SW480 (cell line): ENCODE measurements around the gene ENSA.
"Not testable (repeated sequence)": the region's sequence is repeated elsewhere in the genome, so short reads cannot be mapped to it uniquely, and the experiment has no call there.

Experiments used
- DNase-seq: peaks from one replicate; pipeline ENCODE4 v3.0.0-alpha.2; 2016; ENCODE audit warnings: low spot score

Gene ENSA

DNA sequence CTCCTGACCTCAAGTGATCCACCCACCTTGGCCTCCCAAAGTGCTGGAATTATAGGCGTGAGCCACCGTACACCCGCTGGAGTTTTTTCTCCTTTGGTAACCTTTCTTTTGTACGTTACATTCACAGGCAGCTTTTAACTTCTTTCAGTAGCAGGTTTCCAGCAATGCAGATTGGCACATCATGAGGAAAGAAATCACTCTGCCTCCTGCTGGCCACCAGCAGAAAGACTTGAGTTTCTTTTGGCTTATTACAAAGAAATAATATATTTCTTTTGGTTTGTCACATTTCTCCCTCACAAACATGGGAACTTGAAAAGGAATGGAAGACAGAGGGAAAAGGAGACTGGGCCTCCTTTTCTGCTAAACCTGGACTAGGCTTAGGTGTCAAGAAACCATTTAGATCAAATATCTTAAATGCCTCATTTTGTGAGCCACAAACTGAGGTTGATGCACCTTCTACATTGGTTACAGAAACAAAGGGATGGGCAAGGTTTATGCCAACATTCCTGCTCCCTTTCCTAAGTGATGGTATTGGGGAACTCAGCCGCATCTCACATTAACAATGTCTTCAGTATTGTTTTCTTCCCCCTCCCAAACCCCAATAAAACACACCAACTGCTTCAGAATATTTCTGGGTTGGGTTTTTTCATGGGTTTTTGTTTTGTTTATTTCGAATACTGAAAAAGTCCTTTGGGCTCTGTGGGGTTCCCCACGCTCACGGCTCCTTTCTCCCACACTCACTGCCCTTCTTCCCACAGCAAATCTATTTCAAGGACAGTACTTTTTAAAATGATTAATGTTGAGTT, 7.7 kb downstream of the ENSA start:
- peak; percentile 23 for DNase-seq

DNA sequence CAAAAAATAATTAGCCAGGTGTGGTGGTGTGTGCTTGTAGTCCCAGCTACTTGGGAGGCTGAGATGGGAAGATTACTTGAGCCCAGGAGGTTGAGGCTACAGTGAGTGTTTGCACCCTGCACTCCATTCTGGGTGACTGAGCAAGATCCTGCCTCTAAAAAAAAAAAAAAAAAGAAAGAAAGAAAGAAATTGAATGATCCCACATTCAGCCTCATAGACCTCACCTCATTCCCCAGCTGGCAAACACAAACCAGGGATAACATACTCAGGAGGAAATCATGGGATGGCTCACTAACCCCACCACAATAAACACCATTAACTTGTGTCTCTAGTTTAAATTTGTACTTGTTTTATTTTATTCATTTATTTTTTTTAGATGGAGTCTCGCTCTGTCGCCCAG, 8.5 kb downstream of the ENSA start:
- no peak for DNase-seq

DNA sequence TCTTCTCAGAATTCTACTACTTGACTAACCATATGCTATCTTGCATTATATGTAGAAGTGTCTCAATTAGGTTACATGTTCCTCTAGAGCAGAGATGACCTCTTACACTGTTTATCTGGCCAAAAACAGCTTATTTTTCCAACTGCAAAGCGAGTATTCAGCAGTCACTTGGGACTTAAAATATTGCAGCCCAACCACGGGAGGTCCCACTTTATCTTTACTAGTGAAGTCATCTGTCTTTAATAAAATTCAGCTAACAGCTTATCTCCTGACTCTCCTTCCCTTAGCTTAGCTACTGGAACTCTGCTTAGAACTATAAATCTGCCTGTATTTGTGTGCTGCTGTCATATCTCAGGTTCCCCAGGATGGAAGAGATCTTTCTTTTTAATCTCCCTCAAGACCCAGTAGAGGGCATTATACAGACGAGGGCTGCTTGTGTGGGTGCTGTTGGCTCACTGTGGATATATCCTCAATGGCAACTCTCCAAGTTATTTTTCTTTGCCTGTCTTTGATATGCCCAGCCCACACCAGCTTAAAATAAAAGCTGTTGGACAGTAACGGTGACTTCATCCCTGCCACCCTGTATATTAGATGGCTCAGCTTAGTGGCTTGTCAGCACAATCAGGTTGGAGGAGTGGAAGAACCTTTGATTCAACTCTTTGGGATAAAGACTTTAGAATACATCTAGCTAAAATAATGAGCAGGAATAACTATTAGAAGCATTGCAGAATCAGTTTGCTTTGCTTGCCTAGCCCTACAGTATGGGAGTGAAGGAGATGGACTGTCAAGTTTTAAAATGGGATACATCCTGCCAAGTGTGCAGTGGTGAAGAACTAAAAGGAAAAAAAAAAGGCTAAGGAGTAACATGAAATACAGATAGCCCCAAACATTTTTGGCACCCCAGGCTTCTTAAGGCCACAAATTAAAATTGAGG, 9.6 kb downstream of the ENSA start:
- DNase-seq = peak; percentile 58

DNA sequence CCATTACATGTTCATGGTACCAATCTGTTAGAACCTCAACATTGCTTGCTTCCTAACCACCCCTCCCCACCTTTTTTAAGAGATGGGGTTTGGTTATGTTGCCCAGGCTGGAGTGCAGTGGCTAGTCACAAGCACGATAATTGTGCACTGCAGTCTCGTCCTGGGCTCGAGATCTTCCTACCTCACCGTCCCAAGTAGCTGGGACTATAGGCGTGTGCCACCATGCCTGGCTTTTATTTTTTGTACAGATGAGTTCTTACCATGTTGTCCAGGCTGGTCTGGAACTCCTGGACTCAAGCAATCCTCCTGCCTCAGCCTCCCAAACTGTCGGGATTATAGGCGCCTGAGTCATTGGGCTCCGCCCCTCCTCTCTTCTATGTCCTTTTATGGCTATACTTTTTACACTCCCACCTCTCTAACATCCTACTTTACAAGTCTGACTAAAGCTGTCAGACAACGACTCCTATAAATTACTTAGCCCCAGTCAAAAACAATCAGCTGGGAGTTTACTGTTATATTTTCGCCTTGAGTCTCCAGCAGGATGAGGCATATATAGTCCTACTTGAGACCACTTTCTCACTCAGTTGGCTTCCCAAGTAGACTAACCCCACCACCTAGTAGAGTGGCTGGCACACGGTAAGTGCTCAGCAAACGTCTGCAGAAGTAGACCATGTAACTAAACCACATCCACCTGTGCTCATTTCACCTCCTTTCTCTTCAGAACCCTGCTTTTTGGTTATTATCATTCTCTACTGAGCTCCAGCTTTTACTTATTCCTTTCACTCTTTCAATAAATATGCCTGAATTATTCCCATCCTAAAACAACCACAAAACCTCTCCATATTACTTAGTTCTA, 13.8 kb downstream of the ENSA start:
- no peak for DNase-seq

DNA sequence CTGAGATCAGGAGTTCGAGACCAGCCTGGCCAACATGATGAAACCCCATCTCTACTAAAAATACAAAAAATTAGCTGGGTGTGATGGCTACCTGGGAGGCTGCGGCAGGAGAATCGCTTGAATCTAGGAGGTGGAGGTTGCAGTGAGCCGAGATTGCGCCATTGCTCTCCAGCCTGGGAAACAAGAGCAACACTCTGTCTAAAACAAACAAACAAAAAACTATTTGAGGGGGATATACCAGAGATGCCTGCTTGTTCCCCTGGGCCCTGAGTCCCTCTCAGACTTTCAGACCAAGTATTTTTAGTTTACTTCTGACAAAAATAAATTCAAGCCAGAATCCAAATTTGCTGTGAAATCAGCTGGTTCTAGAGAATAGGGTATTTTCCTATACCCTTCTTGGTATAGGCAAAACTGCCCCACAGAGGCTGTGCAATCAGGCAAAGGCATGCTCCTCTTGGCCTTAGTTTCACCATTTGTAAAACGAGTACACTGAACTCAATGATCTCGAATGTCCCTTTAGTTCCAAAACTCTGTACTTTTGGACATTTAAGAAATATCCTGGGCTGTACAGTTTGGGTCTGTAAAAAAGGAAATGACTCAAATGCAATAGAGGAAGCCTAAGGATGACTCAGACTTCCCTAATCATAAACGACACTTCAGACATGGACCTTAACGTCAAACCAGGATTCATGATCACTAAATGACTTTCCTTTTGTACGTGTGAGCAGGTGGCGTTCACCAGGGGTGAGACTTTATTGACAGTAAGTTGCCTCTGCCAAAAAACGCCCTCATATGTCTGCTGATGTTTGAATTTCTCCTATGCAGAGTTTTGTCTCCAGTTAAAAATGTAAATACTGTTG, 16.1 kb downstream of the ENSA start:
- peak; percentile 77 for DNase-seq

DNA sequence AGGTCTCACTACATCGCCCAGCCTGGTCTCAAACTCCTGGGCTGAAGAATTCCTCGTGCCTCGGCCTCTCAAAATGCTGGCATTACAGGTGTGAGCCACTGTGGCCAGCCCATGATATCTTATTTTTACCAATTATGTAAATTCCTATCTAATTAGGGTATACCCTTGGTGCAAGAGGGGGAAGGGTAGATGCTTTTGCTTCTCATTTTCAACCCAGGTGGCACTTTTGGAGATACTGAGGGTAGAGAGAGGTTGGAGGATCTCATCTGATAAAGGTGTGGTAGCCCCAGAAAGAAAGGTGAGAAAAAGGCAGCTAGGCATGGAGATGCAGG, 17.4 kb downstream of the ENSA start:
- DNase-seq = no peak

DNA sequence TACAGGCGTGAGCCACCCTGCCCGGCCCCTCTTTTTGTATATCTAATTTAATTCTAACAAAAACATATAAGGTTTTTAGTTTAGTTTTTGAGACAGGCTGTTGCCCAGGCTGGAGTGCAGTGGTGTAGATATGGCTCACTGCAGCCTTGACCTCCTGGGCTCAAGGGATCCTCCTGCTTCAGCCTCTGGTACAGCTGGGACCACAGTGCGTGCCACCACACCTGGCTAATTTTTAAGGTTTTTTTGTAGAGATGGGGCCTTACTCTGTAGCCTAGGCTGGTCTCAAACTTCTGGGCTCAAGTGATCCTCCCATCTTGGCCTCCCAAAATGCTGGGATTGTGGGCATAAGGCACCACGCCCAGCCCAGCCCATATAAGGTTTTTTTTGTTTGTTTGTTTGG, 18.8 kb downstream of the ENSA start:
- DNase-seq = no peak

DNA sequence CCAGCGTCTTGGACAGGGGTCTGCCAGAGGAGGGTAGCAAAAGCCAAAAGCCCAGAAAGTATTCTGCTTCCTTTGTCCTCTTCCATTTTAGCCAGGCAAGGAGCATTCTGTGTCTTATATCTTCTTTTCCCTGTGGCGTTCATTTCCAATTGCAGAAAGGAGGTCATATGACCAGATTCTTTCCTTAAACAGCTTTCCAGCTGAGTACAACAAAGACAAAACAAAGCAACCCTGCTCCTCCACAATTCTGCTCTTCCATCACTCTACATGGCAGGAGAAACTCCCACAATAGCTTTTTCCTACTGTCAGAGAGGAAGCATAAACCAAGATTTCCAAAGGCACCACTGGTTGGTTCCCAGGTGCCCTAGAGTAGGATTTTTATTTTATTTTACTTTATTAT, 19.7 kb downstream of the ENSA start:
- no peak for DNase-seq

DNA sequence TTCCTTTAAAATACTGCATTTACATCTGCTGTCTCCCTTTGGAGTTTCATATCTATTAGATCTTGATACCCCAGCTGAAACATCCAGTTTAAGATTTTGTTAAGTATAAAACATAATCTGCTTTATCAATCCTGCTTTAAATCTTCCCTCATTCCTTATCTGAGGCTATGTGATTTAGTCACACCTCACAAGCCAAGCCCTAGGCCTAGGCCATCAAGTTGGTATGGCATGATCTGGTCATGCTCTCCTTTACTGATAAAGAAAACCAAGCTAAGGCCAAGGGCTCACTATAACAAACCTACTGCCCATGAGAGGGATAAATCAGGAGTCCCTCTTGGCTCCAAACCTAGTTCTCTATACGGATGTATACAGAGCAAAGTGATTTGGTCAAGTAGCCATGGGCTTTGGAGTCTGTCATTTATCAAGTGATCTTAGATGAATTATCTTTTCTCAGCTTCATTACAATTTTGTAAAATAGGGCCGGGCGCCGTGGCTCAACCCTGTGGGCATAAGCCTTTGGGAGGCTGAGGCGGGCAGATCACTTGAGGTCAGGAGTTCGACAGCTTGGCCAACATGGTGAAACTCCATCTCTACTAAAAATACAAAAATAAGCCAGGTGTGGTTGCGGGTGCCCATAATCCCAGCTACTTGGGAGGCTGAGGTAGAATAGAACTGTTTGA, 22.8 kb downstream of the ENSA start:
- no peak for DNase-seq

DNA sequence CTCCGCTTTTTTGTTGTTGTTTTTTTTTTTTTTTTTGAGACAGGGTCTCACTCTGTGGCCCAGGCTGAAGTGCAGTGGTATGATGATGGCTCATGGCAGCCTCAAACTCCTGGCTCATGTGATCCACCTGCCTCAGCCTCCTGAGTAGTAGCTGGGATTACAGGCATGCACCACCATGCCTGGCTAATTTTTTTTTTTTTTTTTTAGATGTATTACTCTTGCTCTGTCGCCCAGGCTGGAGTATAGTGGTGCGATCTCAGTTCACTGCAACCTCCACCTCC, 24.0 kb downstream of the ENSA start:
- DNase-seq = not testable (repeated sequence)

DNA sequence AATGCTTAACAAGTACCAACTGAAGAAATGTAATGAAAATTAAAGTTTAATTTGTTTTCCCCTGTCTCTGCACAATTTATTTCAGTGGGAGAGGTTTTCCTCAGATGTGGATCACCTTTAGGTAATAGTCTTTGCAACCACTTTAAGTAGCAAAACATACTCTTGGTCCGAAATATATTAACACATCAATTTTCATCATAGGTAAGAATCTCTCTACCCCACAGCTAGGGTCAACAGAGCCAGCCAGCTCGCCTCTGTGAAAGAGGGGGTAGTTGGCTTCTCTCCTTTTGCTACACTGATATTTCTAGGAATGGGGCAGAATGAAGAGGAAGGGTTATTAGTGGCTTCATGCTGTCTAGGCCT, 25.2 kb downstream of the ENSA start:
- DNase-seq = no peak

DNA sequence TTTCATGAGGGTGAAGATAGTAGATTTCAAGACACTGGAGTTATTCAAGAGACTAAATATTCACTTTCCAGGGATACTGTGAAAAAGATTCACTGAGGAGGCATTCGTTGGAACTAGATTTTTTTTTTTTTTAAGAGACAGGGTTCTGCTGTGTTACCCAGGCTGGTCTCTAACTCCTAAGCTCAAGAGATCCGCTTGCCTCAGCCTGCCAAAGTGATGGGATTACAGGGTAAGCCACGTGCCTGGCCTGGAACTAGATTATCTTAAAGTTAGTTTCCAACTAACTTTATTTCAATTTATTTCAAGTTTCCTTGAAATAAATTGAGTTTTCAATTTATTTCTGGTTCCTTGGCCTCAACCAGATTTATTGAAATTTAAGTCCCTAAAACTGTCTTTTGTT, 25.7 kb downstream of the ENSA start:
- no peak for DNase-seq

DNA sequence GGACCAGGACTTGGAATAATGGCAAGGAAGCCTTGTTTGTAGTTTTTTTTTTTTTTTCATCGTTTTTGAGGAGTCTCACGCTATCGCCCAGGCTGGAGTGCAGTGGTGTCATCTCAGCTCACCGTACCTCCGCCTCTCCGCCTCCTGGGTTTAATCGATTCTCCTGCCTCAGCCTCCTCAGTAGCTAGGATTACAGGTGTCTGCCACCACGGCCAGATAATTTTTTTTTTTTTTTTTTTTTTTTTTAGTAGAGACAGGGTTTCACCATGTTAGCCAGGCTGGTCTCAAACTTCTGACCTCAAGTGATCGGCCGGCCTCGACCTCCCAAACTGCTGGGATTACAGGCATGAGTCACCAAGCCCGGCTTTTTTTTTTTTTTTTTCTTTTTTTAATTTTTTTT, 27.0 kb downstream of the ENSA start:
- not testable (repeated sequence) for DNase-seq

DNA sequence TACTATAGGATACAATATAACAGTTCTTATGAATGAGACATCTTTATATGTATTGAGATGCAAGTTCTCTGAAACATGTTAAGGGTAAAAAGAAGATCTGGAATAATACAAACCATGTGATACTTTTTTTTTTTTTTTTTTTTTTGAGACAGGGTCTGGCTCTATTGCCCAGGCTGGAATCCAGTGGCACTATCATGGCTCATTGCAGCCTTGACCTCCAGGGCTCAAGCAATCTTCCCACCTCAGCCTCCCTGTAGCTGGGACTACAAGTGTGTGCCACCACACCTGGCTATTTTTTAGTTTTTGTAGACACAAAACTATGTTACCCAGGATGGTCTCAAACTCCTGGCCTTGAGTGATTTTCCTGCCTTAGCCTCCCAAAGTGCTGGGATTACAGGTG, 27.9 kb downstream of the ENSA start:
- no peak for DNase-seq

DNA sequence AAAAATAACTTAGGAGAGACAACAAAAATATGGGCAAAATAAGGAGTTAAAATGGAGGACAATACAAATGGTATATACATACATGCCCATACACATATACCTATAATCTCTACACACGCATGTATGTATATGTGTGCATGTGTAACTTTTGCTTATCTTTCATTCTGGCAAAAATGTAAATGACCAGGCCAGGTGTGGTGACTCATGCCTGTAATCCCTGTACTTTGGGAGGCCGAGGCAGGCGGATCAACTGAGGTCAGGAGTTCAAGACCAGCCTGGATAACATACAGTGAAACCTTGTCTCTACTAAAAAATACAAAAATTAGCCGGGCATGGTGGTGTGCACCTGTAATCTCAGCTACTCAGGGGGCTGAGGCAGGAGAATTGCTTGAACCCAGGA, 31.1 kb downstream of the ENSA start:
- not testable (repeated sequence) for DNase-seq

DNA sequence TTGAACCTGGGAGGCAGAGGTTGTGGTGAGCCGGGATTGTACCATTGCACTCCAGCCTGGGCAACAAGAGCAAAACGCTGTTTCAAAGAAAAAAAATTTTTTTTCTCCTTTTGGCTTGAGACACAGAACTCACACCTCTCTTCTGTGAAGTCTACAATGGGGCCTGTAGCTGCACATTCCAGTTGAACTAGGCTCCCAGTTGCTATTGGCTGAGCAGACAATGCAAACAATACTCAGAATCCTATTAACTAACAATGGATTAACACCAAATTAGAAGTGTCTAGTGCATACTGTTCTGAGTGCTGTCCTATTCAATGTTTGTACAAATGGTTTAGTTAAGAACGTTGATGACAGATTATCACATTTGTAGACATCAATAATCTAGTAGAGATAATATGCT, 32.4 kb downstream of the ENSA start:
- DNase-seq = no peak

DNA sequence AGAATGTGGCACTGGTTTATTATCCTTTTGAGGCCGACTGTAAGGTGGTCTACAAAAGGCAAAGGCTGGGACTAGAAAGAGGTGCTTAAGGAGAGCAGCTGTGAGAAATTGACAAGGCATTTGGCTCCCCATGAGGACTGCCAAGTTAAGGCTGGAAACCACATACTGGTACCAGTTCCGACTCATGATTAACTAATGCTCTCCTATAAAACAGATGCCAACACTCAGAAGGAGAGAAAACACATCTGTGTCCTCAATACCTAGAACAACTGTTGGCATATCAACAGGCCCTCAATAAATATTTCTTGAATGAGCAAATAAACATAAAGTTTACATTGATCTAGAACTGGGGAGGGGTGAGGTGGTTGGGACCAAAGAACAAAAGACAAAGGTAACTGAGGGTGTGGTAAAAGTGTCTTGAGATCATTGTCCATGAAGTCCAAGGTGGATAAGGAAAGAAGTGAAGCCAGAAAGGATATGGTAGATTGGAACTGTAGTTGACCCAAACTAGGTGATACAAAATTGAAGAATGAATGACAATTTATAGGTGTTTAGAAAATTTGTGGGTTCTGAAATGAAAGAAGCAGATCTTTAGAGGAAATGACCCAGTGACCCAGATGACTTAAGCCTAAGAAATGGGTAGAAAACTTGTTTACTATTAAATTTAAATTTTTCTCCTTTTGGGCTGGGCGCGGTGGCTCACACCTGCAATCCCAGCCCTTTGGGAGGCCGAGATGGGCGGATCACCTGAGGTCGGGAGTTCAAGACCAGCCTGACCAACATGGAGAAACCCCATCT, 33.1 kb downstream of the ENSA start:
- DNase-seq = no peak

DNA sequence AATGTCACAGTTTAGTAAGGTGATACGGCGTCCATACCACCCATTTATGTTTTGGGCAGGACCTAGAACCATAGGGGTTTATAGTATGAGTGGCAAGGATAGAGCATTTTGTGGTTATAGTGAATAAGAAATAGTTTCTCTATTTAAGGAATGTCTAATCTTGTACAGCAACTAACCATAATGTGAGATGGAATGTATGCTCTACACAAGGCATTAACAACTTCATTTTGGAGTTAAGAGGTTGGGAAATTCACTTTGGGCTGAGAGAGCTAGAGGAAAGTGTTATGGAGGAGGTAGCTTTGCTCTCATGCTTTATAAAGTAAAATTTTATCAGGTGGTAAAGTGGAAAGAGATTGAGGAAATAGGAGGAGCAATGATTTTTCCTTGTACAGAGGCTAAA, 47.0 kb downstream of the ENSA start:
- DNase-seq = no peak

DNA sequence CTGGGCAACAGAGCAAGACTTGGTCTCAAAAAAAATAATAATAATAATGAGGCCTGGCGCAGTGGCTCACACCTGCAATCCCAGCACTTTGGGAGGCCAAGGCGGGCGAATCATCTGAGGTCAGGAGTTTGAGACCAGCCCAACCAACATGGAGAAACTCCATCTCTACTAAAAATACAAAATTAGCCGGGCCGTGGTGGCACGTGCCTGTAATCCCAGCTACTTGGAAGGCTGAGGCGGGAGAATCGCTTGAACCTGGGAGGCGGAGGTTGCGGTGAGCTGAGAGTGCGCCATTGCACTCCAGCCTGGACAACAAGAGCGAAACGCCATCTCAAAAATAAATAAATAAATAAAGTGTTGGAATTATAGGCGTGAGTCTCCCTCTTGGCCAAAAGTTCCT, 47.5 kb downstream of the ENSA start:
- not testable (repeated sequence) for DNase-seq

DNA sequence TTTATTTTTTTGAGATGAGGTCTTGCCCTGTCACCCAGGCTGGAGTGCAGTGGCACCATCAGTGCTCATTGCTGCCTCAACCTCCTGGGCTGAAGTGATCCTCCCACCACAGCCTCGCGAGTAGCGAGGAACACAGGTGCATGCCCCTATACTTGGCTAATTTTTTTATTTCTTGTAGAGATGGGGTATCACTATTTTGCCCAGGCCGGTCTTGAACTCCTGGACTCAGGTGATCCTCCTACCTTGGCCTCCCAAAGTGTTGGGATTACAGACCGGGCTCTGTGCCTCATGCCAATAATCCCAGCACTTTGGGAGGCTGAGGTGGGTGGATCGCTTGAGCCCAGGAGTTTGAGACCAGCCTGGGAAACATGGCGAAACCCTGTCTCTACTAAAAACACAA, 48.0 kb downstream of the ENSA start:
- DNase-seq = not testable (repeated sequence)
